Memory B cell (primary cell): Measurements from ENCODE around the gene NHSL2.
A peak's percentile ranks its signal among the peaks of the same experiment; 100 is the strongest.

Experiments used
- ATAC-seq: fragments of 150-1000 bp; cut with Tn5 transposase; 2 replicates; pipeline ENCODE4 v1.10.0; 2021; ENCODE audit warnings: low read depth, mild to moderate bottlenecking, moderate library complexity
- DNase-seq, 2 donors: peaks; one replicate each; pipeline ENCODE4 v3.0.0; 2022; ENCODE audit warnings: low spot score in 2 of 2
- H3K27ac Mint-ChIP-seq: one replicate; pipeline ENCODE4 v1.8.0; 2022; ENCODE audit warnings: mild to moderate bottlenecking, moderate library complexity, mixed read lengths
- H3K27me3 Mint-ChIP-seq: one replicate; pipeline ENCODE4 v1.8.0; 2022; ENCODE audit warnings: mixed read lengths
- H3K36me3 Mint-ChIP-seq: one replicate; pipeline ENCODE4 v1.8.0; 2022; ENCODE audit warnings: mild to moderate bottlenecking, mixed read lengths
- H3K4me1 Mint-ChIP-seq: one replicate; pipeline ENCODE4 v1.8.0; 2022; ENCODE audit warnings: mixed read lengths
- H3K4me3 Mint-ChIP-seq: one replicate; pipeline ENCODE4 v1.8.0; 2022; ENCODE audit warnings: mild to moderate bottlenecking, moderate library complexity, mixed read lengths
- H3K9me3 Mint-ChIP-seq: one replicate; pipeline ENCODE4 v1.8.0; 2022; ENCODE audit warnings: mixed read lengths

Gene NHSL2

DNA sequence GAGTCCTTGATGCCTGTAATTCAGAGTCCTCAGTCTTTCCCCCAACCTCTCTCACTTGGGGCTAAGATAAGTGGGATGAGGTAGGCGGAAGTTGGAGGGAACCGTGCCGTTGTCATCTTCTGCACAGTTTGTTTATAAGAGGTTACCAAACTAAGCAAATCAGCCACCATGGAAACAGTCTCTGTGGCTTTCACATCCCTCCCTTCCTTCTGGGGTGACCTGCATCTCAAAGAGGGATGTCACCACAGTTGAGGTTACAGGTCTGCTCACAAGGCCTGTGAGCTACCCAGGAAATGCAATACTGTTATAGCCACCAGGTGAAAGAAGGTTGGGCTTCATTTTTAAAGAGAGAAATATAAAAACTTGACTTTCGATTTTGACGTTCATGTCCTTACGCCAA is 194.8 kb downstream of the NHSL2 start:
- H3K36me3 Mint-ChIP-seq = no peaks in the 10 kb centered on the region
- ATAC-seq (peak; percentile 60), DNase-seq (peak in 1 of 2 donors; percentile 39)
- H3K27me3 Mint-ChIP-seq = peaks cover 6% of the 10 kb centered on the region
- no peaks in the 10 kb centered on the region for H3K9me3 Mint-ChIP-seq
- H3K27ac Mint-ChIP-seq = peak overlapping the region; percentile 94
- H3K4me3 Mint-ChIP-seq = no peak overlapping the region
- peaks cover 14% of the 10 kb centered on the region for H3K4me1 Mint-ChIP-seq

DNA sequence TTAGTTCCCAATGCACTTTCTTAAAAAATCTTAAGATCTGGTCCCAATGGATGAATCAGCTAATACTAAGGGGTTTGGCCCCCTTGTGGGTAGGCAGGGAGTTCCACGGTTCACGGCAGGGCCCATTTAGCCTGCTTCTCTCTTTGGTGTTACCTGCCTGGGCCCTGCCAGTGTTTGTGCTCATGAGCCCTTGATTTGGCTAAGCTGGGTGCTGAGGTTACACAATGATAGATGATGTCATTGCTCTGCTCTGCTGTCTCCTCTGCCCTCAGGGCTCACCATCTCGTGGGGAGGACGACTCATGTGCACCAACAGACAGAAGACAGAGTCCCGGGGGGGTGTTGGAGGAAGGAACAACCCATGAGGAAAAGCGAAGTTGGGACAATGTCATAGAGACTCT is 196.7 kb downstream of the NHSL2 start:
- Mint-ChIP-seq H3K36me3 (no peaks in the 10 kb centered on the region), H3K27ac (peak overlapping the region; percentile 42), H3K4me1 (peaks cover 9% of the 10 kb centered on the region), H3K9me3 (no peaks in the 10 kb centered on the region), H3K27me3 (peaks cover 9% of the 10 kb centered on the region), H3K4me3 (no peak overlapping the region)
- no peak for DNase-seq
- no peak for ATAC-seq

DNA sequence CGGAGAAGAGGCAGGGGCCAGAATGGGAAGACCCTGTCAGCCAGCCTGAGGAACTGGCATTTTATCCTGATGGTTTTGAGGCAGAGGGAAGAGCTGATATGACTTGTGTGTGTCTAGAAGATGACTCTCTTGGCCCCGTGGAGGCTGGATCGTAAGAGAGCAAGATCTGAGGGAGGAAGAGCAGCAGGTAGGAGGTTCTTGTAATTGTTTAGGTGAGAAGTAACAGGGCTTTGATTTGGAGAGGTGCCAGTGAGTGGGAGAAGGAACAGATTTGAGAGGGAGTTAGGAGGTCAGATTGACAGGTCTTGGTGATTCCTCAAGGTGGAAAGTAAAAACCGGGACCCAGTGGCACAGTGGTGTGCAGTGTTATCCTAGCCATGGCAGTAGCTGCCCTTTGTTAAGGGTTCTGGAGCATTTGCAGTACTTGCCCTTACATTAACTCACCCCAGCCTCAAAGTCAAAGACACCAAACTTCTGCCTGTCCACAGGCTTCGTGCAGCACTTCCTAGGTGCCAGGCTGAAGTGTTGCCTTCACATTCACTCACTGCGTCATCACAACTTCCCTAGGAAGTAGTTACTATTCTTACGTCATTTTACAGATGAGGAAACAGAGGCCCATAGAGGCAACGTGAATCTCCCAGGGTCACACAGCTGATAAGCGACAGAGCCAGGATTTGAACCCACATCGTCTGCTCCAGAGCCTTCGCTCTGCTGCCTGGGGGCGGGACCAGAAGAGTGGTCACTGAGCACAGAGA is 197.4 kb downstream of the NHSL2 start:
- no peak overlapping the region for H3K4me3 Mint-ChIP-seq
- DNase-seq (no peak), ATAC-seq (no peak)
- H3K9me3 Mint-ChIP-seq = no peaks in the 10 kb centered on the region
- peaks cover 9% of the 10 kb centered on the region for H3K27me3 Mint-ChIP-seq
- peaks cover 9% of the 10 kb centered on the region for H3K4me1 Mint-ChIP-seq
- peak overlapping the region; percentile 42 for H3K27ac Mint-ChIP-seq
- no peaks in the 10 kb centered on the region for H3K36me3 Mint-ChIP-seq

DNA sequence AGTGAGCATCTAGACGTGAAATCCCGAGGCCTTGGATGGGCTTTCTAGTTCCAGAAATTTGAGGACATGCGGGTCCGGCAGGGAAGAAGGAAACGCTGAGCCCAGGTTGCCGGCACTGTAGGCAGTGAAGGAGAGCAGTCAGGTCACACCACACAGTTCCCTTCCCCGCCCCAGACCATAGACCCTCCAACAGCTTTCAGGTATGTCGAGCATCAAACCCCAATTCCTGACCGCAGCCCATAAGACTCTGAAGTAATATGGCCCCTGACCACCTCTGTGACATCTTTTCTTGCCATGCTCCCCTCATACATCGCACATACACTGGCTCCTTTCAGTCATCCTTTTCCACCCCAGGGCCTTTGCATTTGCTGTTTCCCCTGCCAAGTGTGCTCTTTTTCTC is 198.0 kb downstream of the NHSL2 start:
- Mint-ChIP-seq H3K4me1 (peaks cover 9% of the 10 kb centered on the region), H3K9me3 (no peaks in the 10 kb centered on the region), H3K4me3 (no peak overlapping the region), H3K27ac (no peak overlapping the region), H3K27me3 (peaks cover 9% of the 10 kb centered on the region), H3K36me3 (no peaks in the 10 kb centered on the region)
- no peak for DNase-seq
- ATAC-seq = no peak

DNA sequence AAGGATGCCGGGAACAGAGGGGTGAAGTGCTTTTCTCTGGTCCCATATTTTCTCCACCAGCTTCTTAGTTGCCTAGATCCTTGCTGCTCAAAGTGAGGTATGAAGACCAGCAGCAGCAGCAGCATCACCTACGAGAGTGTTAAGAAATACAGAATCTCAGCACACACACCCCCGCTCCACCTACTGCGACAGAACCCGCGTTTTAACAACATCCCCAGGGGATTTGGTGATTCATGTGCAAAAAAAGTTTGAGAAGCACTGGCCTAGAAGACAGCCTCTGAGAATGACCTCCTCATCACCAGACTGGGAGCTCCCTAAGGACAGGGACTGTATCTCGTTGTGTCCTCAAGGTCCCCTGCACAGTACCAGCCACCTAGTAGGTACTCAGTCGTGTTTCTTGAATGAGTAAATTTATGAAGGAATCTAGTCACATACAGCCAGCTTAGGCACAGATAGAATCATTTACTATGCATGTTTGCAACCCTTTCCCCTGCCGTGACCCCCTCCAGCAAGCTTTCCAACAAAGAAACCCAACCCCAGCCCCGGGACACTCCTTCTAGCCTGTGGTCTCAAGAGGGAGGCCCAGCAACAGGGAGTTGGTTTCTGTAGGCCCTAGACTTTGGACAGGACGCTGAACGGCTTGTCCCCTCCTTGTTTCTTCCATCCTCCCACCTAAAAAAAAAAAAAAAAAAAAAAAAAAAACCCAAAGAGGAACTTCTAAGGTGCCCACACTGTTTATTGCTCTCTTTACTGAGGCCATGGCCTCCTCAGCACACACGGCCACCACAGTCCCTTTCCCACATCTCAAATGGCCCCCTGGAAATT is 199.6 kb downstream of the NHSL2 start:
- H3K9me3 Mint-ChIP-seq = no peaks in the 10 kb centered on the region
- no peak overlapping the region for H3K27ac Mint-ChIP-seq
- DNase-seq = no peak
- no peaks in the 10 kb centered on the region for H3K36me3 Mint-ChIP-seq
- no peak overlapping the region for H3K4me3 Mint-ChIP-seq
- peaks cover 6% of the 10 kb centered on the region for H3K4me1 Mint-ChIP-seq
- no peak for ATAC-seq
- H3K27me3 Mint-ChIP-seq = peaks cover 9% of the 10 kb centered on the region

DNA sequence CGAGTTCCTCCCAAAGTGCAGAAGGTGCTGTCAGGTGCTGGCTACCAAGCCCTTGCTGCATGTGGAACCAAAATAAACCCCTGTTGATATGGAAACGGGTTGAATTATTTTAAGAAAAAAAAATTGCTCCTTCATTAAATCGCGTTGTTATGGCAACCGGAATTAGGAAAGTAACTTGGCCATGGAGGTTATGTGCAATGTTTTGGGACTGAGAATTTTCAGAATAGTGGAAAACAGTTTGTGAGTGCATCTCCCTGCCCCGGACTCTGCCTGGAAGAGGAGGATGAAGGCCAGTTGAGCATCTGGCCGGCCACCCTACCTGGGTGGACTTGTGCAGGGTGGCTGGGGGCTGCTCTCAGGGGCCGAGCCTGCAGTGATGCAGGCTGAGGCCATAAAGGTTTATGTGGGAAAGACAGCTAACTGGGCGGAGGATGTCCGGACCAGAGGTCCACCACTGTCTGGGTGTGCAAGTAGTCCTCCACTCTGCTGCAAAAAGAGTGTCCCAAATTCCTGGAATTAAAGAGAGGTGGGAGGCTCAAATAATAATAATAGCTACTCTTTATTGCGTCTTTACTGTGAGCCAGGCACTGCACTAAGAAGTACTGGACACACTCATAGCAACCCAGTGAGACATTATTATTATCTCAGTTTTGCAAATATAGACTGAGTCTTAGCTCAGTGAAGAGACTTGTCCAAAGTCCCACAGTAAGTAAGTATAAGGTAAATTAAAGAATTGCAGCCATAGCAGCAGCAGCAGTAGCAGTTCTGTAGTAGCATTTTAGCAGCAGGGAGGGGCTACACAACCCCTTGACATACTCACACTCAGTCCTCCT is 200.4 kb downstream of the NHSL2 start:
- H3K9me3 Mint-ChIP-seq = no peaks in the 10 kb centered on the region
- H3K4me3 Mint-ChIP-seq = no peak overlapping the region
- H3K36me3 Mint-ChIP-seq = no peaks in the 10 kb centered on the region
- DNase-seq (no peak), ATAC-seq (no peak)
- peaks cover 6% of the 10 kb centered on the region for H3K4me1 Mint-ChIP-seq
- H3K27ac Mint-ChIP-seq = no peak overlapping the region
- peaks cover 9% of the 10 kb centered on the region for H3K27me3 Mint-ChIP-seq

DNA sequence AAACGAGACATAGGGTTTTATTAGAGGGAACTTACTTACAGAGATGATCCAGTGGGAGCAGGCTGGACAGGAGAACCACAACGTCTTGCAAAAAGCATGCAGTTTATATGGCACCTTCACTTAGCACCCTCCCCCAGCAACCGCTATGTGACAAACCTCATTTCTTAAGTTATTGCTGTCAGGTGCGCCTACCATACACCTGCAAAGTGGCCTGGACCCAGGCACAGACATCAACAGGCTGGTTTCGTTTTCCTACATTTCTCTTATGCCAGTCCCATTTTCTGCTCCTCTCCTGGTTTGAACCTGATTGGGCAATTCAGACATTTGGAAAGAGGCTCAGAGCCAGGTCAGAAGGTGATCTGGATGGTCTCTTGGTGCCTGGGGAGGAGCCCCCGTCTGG is 202.8 kb downstream of the NHSL2 start:
- DNase-seq (no peak), ATAC-seq (no peak)
- Mint-ChIP-seq H3K9me3 (no peaks in the 10 kb centered on the region), H3K4me1 (peaks cover 2% of the 10 kb centered on the region), H3K4me3 (no peak overlapping the region), H3K27me3 (peaks cover 5% of the 10 kb centered on the region), H3K36me3 (no peaks in the 10 kb centered on the region), H3K27ac (no peak overlapping the region)

DNA sequence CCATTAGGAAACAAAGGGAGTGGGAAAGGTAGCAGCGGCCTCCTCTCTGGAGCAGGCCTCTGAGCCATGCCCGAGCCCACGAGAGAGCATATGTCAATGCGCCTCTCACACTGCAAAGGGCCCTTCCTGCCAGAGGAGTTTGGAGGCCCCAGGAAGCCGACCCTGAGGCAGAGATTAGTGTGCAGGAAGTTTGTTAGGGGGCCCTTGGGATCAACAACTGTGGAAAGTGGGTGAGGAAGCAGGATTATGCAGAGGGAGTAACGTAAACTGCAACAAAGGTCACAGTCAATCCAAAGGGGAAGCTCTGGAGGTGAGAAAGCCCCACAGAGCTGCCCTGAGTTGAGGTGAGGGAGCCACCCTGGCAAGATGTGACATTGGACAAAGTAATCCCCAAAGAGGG is 203.7 kb downstream of the NHSL2 start:
- peaks cover 2% of the 10 kb centered on the region for H3K4me1 Mint-ChIP-seq
- H3K27me3 Mint-ChIP-seq = peaks cover 3% of the 10 kb centered on the region
- no peak for DNase-seq
- no peak overlapping the region for H3K27ac Mint-ChIP-seq
- H3K9me3 Mint-ChIP-seq = no peaks in the 10 kb centered on the region
- no peak overlapping the region for H3K4me3 Mint-ChIP-seq
- no peaks in the 10 kb centered on the region for H3K36me3 Mint-ChIP-seq
- no peak for ATAC-seq

DNA sequence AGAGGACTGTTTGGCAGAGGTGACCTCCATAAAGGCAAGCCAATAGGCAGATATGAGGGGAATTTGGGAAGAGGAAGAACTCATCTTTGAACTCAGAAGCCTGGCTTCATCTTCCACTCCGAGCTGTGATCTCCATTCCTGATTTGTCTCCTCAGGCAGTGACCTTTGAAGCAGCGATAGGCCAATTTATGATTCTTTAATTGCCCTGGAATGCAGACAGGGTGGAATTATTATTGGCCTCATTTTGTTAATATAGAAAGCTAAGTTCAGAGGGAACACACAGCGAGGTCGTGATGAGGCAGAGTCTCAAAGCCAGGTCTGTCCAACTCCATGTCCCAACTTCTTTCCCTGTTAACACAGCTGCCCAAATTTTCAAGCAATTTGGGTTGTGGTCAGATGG is 204.2 kb downstream of the NHSL2 start:
- no peaks in the 10 kb centered on the region for H3K9me3 Mint-ChIP-seq
- ATAC-seq = no peak
- H3K27me3 Mint-ChIP-seq = peaks cover 3% of the 10 kb centered on the region
- H3K36me3 Mint-ChIP-seq = no peaks in the 10 kb centered on the region
- H3K27ac Mint-ChIP-seq = no peak overlapping the region
- H3K4me3 Mint-ChIP-seq = no peak overlapping the region
- no peak for DNase-seq
- H3K4me1 Mint-ChIP-seq = peaks cover 2% of the 10 kb centered on the region

DNA sequence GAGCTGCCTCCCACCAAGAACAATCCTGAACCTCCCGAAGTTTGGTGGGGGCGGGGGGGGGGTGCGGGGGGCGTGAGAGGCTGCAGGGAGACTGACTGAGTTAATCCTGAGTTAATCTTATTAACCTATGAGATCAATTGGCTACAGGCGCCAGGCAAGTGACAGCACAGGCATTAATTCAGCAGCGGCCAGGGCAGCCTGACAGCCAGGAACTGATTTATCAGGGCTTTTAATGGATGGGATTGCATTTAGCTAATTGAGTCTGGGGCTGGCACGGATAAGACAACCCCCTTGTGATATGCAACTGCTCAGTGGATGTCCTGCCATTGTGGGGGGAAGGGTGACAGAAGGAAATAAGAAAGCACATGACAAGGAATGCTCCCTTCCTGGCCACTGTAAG is 204.7 kb downstream of the NHSL2 start:
- H3K36me3 Mint-ChIP-seq = no peaks in the 10 kb centered on the region
- peaks cover 2% of the 10 kb centered on the region for H3K4me1 Mint-ChIP-seq
- H3K4me3 Mint-ChIP-seq = no peak overlapping the region
- ATAC-seq (no peak), DNase-seq (no peak)
- no peaks in the 10 kb centered on the region for H3K9me3 Mint-ChIP-seq
- no peak overlapping the region for H3K27ac Mint-ChIP-seq
- H3K27me3 Mint-ChIP-seq = peaks cover 3% of the 10 kb centered on the region

DNA sequence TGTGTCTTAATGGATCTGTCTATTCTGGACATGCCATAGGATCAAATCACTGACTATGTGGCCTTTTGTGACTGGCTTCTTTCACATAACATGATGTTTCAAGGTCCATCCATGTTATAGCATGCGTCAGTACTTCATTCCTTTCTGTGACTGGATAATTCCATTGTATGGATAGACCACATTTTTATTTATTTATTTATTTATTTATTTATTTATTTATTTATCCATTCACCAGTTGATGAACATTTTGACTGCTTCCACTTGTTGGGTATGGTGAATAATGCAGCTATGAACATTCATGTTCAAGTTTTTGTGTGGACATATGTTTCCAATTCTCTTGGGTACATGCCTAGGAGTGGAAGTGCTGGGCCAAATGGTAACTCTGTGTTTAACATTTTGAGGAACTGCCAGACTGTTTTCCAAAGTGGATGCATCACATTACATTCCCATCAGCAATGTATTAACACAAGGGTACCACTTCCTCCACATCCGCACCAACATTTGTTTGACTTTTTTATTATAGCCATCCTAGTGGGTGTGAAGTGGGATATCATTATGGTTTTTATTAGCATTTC is 207.1 kb downstream of the NHSL2 start:
- ATAC-seq (no peak), DNase-seq (no peak)
- Mint-ChIP-seq H3K36me3 (no peaks in the 10 kb centered on the region), H3K9me3 (no peaks in the 10 kb centered on the region), H3K27me3 (no peaks in the 10 kb centered on the region), H3K4me1 (peaks cover 7% of the 10 kb centered on the region), H3K4me3 (no peak overlapping the region), H3K27ac (no peak overlapping the region)

DNA sequence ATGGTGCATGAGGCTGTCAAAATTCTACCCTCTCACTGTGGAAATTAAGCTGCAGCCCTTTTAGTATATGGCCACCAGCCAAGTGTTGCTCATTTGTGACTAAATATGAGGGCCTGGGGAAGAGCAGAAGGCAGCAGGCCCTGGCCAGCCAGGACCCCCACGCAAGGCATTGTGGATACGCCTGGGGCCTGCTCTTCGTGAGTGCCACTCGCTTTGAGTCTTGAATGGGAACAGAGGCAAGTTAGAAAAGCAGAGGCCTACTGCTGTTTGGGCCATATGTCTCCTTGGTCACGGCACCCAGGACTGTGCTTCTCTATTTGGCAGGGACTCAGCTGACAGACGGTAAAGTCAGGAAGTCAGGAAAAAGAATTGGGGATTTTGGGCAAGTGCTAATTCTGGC is 210.2 kb downstream of the NHSL2 start:
- peaks cover 18% of the 10 kb centered on the region for H3K4me1 Mint-ChIP-seq
- DNase-seq (no peak), ATAC-seq (no peak)
- H3K36me3 Mint-ChIP-seq = no peaks in the 10 kb centered on the region
- no peaks in the 10 kb centered on the region for H3K9me3 Mint-ChIP-seq
- H3K4me3 Mint-ChIP-seq = no peak overlapping the region
- peaks cover 5% of the 10 kb centered on the region for H3K27me3 Mint-ChIP-seq
- H3K27ac Mint-ChIP-seq = peak overlapping the region; percentile 63

DNA sequence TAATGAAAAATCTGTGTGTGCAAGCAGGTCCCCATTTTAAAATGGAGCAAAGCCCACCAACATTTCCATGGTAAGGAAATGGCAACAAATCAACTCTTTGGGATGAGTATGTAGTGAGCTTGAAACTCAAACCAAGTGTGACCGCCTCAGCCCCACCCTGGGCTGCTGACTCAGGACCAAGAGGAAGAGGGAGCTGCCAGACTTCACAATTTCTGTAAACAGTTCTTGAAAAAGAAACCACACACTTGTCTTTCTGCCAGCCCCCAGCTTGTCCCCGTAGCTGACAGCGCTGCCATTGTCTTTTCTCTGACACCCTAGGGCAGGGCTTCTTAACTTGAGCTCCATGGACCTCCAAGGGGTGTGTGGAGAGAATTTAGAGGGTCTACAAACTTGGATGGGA is 210.7 kb downstream of the NHSL2 start:
- peak overlapping the region; percentile 63 for H3K27ac Mint-ChIP-seq
- DNase-seq (no peak), ATAC-seq (peak; percentile 67)
- H3K27me3 Mint-ChIP-seq = peaks cover 5% of the 10 kb centered on the region
- H3K4me1 Mint-ChIP-seq = peaks cover 18% of the 10 kb centered on the region
- no peak overlapping the region for H3K4me3 Mint-ChIP-seq
- no peaks in the 10 kb centered on the region for H3K9me3 Mint-ChIP-seq
- H3K36me3 Mint-ChIP-seq = no peaks in the 10 kb centered on the region
